Keratinocyte (primary cell): ENCODE results near the gene ROR2.

ENCODE experiments used
- EZH2 ChIP-seq: IDR thresholded peaks from one replicate; pipeline ENCODE4 v1.6.1; 2012; ENCODE audit warnings: inconsistent platforms, mild to moderate bottlenecking, low read length, moderate library complexity
- TF ChIP-seq, protein P1 (sequence below), 3 experiments: IDR thresholded peaks in 1 of 3; conservative IDR thresholded peaks in 1 of 3; optimal IDR thresholded peaks in 1 of 3; 2 replicates in 2 of 3; 3 replicates in 1 of 3; pipeline versions ENCODE3 to v1.5.1; 2011; ENCODE audit warnings: low read length in 3 of 3, mild to moderate bottlenecking in 3 of 3, moderate library complexity in 2 of 3, control low read depth in 1 of 3, inconsistent platforms in 1 of 3; ENCODE audit not compliant: insufficient read depth in 2 of 3; ENCODE audit errors: extremely low read depth in 1 of 3

DNA sequence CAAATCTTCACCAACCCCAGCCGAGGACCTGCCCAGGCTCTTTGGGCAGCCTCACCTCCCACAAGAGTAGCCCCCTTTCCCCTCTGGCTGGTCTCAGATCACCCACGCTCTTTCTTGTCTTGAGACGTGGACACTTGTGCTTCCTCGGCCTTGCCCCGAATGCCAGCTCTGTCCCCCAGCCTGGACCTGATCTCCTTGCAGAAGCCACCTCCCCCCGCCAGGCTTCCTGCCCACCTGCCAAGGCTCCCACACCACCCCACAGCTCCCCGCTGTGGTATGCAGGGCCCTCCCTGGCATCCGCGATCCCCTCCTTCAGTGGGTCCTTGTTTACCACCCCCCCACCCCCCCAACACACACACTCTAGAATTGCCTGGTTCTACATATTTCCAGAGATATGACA is 133.7 kb downstream of the ROR2 start:
- TF ChIP-seq, protein P1, sequence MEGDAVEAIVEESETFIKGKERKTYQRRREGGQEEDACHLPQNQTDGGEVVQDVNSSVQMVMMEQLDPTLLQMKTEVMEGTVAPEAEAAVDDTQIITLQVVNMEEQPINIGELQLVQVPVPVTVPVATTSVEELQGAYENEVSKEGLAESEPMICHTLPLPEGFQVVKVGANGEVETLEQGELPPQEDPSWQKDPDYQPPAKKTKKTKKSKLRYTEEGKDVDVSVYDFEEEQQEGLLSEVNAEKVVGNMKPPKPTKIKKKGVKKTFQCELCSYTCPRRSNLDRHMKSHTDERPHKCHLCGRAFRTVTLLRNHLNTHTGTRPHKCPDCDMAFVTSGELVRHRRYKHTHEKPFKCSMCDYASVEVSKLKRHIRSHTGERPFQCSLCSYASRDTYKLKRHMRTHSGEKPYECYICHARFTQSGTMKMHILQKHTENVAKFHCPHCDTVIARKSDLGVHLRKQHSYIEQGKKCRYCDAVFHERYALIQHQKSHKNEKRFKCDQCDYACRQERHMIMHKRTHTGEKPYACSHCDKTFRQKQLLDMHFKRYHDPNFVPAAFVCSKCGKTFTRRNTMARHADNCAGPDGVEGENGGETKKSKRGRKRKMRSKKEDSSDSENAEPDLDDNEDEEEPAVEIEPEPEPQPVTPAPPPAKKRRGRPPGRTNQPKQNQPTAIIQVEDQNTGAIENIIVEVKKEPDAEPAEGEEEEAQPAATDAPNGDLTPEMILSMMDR (optimal IDR thresholded peaks at IDR 0.05 in 1 of 3, IDR thresholded peaks at IDR 0.05 in 1 of 3, conservative IDR thresholded peaks at IDR 0.05 in 1 of 3; ENCODE audit: extremely low read depth in 1 of 3, insufficient read depth in 2 of 3, low read length in 3 of 3): no peak
- TF ChIP-seq EZH2: no peak
